Measurements from ENCODE around the gene MTMR3.
A peak's percentile ranks its signal among the peaks of the same experiment; 100 is the strongest.

The MTMR3 gene

GRCh38 chr22:29917052-29917902 is 34.3 kb downstream of the MTMR3 start:
- Histone ChIP-seq H3K4me3 (ENCODE audit: low read depth in 1 of 2, low read length in 1 of 2) (no peak overlapping the region), H3K27me3 (no peaks in the 10 kb centered on the region), H3K27ac (peak overlapping the region; percentile 35), H3K9me3 (no peaks in the 10 kb centered on the region), H3K36me3 (no peaks in the 10 kb centered on the region), H3K4me1 (ENCODE audit: control insufficient read depth in 1 of 2, insufficient read depth in 1 of 2, low read depth in 1 of 2, low read length in 1 of 2) (peaks cover 34 to 69% of the 10 kb centered on the region in 2 experiments)
- no peak for TF ChIP-seq CTCF (IDR thresholded peaks at IDR 0.05)

- Histone ChIP-seq H3K4me1 (ENCODE audit: control insufficient read depth in 1 of 2, insufficient read depth in 1 of 2, low read depth in 1 of 2, low read length in 1 of 2) (peaks cover 0 to 11% of the 10 kb centered on the region in 2 experiments), H3K36me3 (no peaks in the 10 kb centered on the region), H3K9me3 (no peaks in the 10 kb centered on the region), H3K27me3 (no peaks in the 10 kb centered on the region), H3K4me3 (ENCODE audit: low read depth in 1 of 2, low read length in 1 of 2) (no peak overlapping the region), H3K27ac (no peak overlapping the region)
- TF ChIP-seq CTCF (IDR thresholded peaks at IDR 0.05), result no peak
Measured at GRCh38 chr22:29925402-29925801, 42.4 kb downstream of the MTMR3 start.

GRCh38 chr22:29926057-29926456 is 43.1 kb downstream of the MTMR3 start:
- TF ChIP-seq CTCF (IDR thresholded peaks at IDR 0.05), result no peak
- Histone ChIP-seq H3K27ac (peak overlapping the region; percentile 30), H3K4me3 (ENCODE audit: low read depth in 1 of 2, low read length in 1 of 2) (no peak overlapping the region), H3K9me3 (no peaks in the 10 kb centered on the region), H3K27me3 (no peaks in the 10 kb centered on the region), H3K36me3 (no peaks in the 10 kb centered on the region), H3K4me1 (ENCODE audit: control insufficient read depth in 1 of 2, insufficient read depth in 1 of 2, low read depth in 1 of 2, low read length in 1 of 2) (peaks cover 0 to 11% of the 10 kb centered on the region in 2 experiments)

- H3K4me3 ChIP-seq (ENCODE audit: low read depth in 1 of 2, low read length in 1 of 2), result no peak overlapping the region
- no peaks in the 10 kb centered on the region for H3K9me3 ChIP-seq
- no peak for TF ChIP-seq CTCF (IDR thresholded peaks at IDR 0.05)
- peak overlapping the region; percentile 33 for H3K27ac ChIP-seq
- peaks cover 3 to 16% of the 10 kb centered on the region in 2 experiments for H3K4me1 ChIP-seq (ENCODE audit: control insufficient read depth in 1 of 2, insufficient read depth in 1 of 2, low read depth in 1 of 2, low read length in 1 of 2)
- no peaks in the 10 kb centered on the region for H3K27me3 ChIP-seq
- no peaks in the 10 kb centered on the region for H3K36me3 ChIP-seq
Measured at GRCh38 chr22:29932136-29932535, 49.2 kb downstream of the MTMR3 start.

- no peaks in the 10 kb centered on the region for H3K9me3 ChIP-seq
- peaks cover 3 to 16% of the 10 kb centered on the region in 2 experiments for H3K4me1 ChIP-seq (ENCODE audit: control insufficient read depth in 1 of 2, insufficient read depth in 1 of 2, low read depth in 1 of 2, low read length in 1 of 2)
- H3K4me3 ChIP-seq (ENCODE audit: low read depth in 1 of 2, low read length in 1 of 2), result no peak overlapping the region
- H3K27me3 ChIP-seq, result no peaks in the 10 kb centered on the region
- H3K36me3 ChIP-seq, result no peaks in the 10 kb centered on the region
- TF ChIP-seq CTCF (IDR thresholded peaks at IDR 0.05), result no peak
- H3K27ac ChIP-seq, result no peak overlapping the region
Measured at GRCh38 chr22:29933619-29934018, 50.6 kb downstream of the MTMR3 start.
